Retinal pigment epithelial cell (primary cell): ENCODE results near the gene BLID.

Source experiments
- DNase-seq: peaks from one replicate; pipeline ENCODE4 v3.0.0-alpha.2; 2010; ENCODE audit warnings: low read depth
- H3K4me3 ChIP-seq: 2 replicates; pipeline ENCODE4 v1.5.1; 2011; ENCODE audit warnings: mild to moderate bottlenecking, low read length, control low read depth, moderate library complexity
- TF ChIP-seq, protein P1 (sequence below): conservative IDR thresholded peaks from 2 replicates; pipeline ENCODE4 v1.5.1; 2011; ENCODE audit warnings: low read depth, low read length, control low read depth, inconsistent platforms

Gene BLID

DNA sequence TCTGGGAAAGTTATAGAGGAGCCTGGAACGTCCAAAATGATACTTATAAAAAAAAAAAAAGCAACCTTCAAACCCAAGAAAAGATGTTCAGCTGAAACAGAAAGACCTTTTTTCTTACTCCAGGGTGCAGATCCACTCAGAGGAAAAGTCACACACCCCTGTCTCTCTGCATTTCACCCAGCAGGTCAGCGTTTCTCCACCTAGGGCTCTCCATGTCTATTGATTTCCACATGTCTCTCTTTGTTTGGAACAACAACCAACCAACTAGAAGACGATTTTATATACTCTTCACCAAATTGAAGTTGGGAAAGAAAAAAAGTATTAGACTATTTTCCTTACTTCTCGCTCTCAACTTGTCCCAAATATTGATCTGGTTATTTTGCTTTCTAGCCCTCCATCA lies 42.2 kb upstream of the BLID start:
- TF ChIP-seq, protein P1, sequence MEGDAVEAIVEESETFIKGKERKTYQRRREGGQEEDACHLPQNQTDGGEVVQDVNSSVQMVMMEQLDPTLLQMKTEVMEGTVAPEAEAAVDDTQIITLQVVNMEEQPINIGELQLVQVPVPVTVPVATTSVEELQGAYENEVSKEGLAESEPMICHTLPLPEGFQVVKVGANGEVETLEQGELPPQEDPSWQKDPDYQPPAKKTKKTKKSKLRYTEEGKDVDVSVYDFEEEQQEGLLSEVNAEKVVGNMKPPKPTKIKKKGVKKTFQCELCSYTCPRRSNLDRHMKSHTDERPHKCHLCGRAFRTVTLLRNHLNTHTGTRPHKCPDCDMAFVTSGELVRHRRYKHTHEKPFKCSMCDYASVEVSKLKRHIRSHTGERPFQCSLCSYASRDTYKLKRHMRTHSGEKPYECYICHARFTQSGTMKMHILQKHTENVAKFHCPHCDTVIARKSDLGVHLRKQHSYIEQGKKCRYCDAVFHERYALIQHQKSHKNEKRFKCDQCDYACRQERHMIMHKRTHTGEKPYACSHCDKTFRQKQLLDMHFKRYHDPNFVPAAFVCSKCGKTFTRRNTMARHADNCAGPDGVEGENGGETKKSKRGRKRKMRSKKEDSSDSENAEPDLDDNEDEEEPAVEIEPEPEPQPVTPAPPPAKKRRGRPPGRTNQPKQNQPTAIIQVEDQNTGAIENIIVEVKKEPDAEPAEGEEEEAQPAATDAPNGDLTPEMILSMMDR = no peak
- no peak overlapping the region for H3K4me3 ChIP-seq
- DNase-seq = no peak

DNA sequence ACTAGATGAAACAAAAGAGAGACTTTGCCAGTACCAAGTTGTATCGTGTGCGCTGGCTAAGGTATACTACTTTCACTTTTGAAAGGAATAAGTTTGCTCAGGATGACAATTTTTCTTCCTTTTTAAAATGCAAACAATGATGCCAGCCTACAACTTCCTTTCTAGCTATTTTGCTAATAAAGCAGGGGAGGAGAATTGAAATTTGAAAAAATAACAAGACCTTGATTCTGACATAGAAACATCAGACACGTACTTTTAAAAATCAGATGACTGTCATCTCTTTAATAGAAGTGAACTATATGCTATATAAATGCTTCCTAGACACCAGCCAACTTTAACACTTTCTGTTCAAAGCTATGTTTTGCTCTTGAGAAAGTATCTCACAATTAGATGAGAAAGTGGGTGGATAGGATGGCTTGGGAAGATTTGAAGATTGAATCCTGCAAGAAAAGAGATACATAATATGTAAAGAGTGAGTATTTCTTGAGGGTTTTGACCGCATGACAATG lies 41.7 kb upstream of the BLID start:
- no peak for DNase-seq
- TF ChIP-seq, protein P1 = no peak
- H3K4me3 ChIP-seq = no peak overlapping the region

DNA sequence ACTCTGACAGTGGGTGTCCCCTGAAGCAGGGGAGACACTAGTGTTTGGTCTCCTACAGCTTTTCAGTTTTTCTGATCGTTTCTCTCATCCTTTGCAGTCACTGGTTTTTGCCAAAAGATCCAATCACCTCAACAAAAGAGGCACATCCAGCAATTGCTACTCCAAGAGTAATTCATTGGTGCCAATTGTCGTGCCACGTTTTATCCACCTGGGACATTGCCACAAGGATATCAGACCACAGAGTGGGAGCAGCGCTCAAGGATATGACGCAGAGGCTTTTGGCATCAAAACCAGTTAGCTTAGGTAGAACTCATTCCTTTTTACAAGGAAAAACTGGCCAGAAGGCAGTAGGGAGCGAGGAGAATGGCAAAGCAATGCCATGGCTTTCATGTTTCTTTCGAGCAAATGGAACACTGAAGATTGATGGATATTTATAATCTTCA lies 40.9 kb upstream of the BLID start:
- H3K4me3 ChIP-seq = no peak overlapping the region
- TF ChIP-seq, protein P1 = no peak
- no peak for DNase-seq

DNA sequence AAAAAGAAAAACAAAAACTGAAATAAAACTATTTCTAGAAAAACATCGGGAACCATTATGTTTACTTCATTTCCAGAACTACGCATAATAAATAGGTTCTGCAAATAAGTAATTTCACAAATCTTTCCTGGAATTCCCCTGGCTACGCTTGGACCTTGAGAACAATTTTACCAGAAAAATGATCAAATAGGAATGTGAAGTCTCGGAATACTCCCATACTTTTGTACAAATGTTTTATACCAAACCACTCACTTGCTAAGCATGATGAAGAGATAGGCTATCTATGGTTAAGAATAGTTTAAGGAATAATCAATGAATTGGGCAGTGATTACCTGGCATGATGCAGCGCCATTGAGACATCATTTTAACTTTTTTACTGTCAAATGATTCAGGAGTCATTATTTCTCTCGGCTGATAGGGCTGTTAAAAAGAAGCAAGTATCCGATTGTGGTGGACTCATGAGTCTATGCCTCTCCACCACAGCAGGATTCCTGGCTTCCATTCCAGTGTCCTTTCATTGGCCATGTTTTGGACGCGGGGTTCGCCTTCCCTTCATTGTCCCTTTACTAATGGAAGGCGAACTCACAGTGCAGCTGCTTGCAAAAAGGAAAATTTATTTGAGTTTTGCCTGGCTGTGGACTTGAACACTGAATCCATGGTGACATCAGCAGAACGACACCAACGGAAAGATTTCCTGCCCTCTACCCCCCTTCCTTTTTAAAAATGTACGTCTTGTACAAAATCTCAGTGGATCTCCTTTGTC lies 39.9 kb upstream of the BLID start:
- TF ChIP-seq, protein P1 = no peak
- no peak overlapping the region for H3K4me3 ChIP-seq
- DNase-seq = no peak

DNA sequence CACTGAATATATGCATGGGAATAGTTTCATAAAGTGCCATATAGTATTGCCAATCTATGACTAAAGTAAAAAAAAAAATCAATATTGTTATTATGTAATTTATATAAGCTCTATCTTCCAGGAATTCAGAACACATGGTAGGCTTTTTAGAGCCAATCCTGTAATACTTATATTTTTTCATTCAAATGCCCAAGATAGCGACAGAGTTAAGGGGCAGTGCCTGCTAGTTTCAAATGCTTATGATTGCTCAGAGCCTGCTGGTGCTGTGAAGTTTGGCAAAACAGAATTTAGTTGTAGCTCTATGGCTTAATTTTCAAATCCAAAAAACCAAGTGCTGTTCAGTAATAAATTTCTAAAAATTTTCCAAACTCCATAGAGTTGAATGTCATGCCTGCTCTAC lies 39.0 kb upstream of the BLID start:
- TF ChIP-seq, protein P1 = no peak
- H3K4me3 ChIP-seq = no peak overlapping the region
- no peak for DNase-seq

DNA sequence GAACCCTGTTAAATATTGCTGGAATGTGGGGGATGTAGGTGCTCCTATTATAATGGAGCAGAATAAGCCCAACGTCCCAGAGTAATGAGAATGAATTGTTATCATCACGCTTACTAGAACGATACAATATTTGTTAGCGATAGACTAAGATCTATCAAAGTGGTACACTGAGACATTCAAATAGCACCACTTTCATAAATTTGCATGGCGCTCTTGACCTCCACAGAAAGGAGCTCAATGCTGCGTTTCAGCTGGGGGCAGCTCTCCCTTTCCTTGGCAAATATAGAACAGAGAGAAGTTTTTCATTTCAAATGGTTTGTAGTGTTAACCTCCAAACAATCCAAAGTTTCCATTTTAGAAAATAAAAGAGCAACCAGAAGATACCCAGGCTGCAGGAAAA lies 38.2 kb upstream of the BLID start:
- DNase-seq = no peak
- H3K4me3 ChIP-seq = no peak overlapping the region
- TF ChIP-seq, protein P1 = no peak

DNA sequence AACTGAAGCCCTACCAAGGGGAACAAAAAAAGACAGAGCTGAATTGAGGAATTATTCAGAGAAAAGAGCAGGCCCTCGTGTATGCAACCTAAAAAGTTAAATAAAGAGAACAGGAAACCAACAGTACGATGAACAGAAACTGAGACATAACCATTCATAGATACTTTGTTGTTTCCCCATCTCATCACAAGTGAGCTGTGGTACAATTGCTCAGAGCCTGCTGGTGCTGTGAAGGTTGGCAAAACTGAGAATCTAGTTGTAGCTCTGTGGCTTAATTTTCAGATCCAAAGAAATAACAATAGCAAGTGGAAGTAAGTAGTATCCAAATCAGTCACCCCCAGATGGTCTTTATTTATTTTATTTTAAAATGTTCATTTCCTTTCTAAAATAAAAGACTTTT lies 37.7 kb upstream of the BLID start:
- TF ChIP-seq, protein P1 = no peak
- no peak for DNase-seq
- H3K4me3 ChIP-seq = no peak overlapping the region
